ENCODE results near the gene MGAT5. TPM values are rescaled to one million over a fixed set of nuclear protein-coding genes. Genes with fewer than 3 reads are reported as not detected.

MGAT5 gene
- total RNA-seq, 1 experiment from 2014 or later: 22.1 TPM

DNA sequence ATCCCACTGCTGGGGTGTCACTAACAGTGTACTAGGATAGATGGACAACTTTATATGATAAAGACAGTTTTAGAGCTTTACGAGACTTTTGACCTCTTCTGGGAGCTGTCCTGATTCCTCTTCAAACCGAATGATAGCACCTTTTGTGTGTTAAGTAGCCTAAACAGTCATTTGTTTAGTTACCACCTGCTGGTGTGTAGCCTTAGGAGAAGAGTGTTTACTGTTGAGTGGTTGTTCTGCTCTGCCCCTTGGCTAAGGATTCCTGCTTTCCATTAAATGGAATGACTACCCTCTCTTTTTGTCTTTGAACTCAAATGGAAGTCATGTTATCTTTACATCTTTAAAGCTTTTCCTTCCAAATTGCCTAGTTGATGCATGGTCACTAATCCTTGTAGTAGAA lies 28.0 kb upstream of the MGAT5 start:
- Mint-ChIP-seq H3K27me3 (ENCODE audit: insufficient read depth, unreplicated experiment) (no peaks in the 10 kb centered on the region), H3K27ac (ENCODE audit: unreplicated experiment) (no peak overlapping the region), H3K4me1 (ENCODE audit: low read depth, unreplicated experiment) (peaks cover 5% of the 10 kb centered on the region), H3K36me3 (ENCODE audit: insufficient read depth, unreplicated experiment) (no peaks in the 10 kb centered on the region), H3K4me3 (ENCODE audit: unreplicated experiment) (no peak overlapping the region), H3K9me3 (ENCODE audit: unreplicated experiment) (peaks cover 11% of the 10 kb centered on the region)
- DNase-seq: no peak
- Histone ChIP-seq H3K36me3 (ENCODE audit: control insufficient read depth, insufficient read depth, low read length) (no peaks in the 10 kb centered on the region), H3K4me1 (no peaks in the 10 kb centered on the region), H3K27me3 (replicated peaks; ENCODE audit: control insufficient read depth, insufficient read depth, low read length) (no peaks in the 10 kb centered on the region), H3K9me3 (peaks cover 16% of the 10 kb centered on the region), H3K4me3 (ENCODE audit: low read depth, low read length) (no peak overlapping the region)
- intact Hi-C loops (cut with micrococcal nuclease; ENCODE audit: unreplicated experiment): no loop called here
- TF ChIP-seq, protein P1, sequence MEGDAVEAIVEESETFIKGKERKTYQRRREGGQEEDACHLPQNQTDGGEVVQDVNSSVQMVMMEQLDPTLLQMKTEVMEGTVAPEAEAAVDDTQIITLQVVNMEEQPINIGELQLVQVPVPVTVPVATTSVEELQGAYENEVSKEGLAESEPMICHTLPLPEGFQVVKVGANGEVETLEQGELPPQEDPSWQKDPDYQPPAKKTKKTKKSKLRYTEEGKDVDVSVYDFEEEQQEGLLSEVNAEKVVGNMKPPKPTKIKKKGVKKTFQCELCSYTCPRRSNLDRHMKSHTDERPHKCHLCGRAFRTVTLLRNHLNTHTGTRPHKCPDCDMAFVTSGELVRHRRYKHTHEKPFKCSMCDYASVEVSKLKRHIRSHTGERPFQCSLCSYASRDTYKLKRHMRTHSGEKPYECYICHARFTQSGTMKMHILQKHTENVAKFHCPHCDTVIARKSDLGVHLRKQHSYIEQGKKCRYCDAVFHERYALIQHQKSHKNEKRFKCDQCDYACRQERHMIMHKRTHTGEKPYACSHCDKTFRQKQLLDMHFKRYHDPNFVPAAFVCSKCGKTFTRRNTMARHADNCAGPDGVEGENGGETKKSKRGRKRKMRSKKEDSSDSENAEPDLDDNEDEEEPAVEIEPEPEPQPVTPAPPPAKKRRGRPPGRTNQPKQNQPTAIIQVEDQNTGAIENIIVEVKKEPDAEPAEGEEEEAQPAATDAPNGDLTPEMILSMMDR (IDR thresholded peaks at IDR 0.05; ENCODE audit: insufficient read depth in 1 of 2, low read depth in 1 of 2, low read length in 1 of 2, severe bottlenecking in 1 of 2, unreplicated experiment in 1 of 2): no peak
- POLR2A ChIA-PET: no interaction called here
- CTCF ChIA-PET: no interaction called here
- no TSS peak for BruUV-seq (replicated peaks)

DNA sequence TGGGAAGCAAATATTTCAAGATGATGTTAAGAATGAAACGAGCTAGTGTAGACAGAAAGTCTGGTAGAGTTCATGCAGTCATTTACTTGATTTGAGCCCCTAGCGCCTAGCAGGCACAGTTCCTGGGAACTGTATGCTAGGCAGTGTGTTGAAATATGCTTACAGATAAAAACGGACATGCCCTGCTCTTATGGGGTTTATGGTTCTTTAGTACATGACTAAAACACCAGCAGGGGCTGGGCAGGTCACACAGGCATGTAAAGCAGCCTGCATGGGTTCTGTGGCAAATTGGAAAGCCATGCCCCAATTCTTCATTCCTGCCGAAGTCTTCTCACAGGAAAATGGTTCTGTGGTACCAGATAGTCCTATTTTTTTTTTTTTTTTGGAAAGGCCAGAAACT lies 27.3 kb upstream of the MGAT5 start:
- Mint-ChIP-seq H3K4me3 (ENCODE audit: unreplicated experiment) (no peak overlapping the region), H3K9me3 (ENCODE audit: unreplicated experiment) (peaks cover 11% of the 10 kb centered on the region), H3K27ac (ENCODE audit: unreplicated experiment) (no peak overlapping the region), H3K36me3 (ENCODE audit: insufficient read depth, unreplicated experiment) (no peaks in the 10 kb centered on the region), H3K4me1 (ENCODE audit: low read depth, unreplicated experiment) (no peaks in the 10 kb centered on the region), H3K27me3 (ENCODE audit: insufficient read depth, unreplicated experiment) (no peaks in the 10 kb centered on the region)
- peaks cover 16% of the 10 kb centered on the region for H3K9me3 ChIP-seq
- no peak overlapping the region for H3K4me3 ChIP-seq (ENCODE audit: low read depth, low read length)
- BruUV-seq (replicated peaks): no TSS peak
- ChIA-PET CTCF (no interaction called here), POLR2A (no interaction called here)
- no peak for DNase-seq
- H3K36me3 ChIP-seq (ENCODE audit: control insufficient read depth, insufficient read depth, low read length): no peaks in the 10 kb centered on the region
- intact Hi-C loops (cut with micrococcal nuclease; ENCODE audit: unreplicated experiment): no loop called here
- H3K4me1 ChIP-seq: no peaks in the 10 kb centered on the region
- TF ChIP-seq, protein P1 (IDR thresholded peaks at IDR 0.05; ENCODE audit: insufficient read depth in 1 of 2, low read depth in 1 of 2, low read length in 1 of 2, severe bottlenecking in 1 of 2, unreplicated experiment in 1 of 2): no peak
- H3K27me3 ChIP-seq (replicated peaks; ENCODE audit: control insufficient read depth, insufficient read depth, low read length): no peaks in the 10 kb centered on the region

DNA sequence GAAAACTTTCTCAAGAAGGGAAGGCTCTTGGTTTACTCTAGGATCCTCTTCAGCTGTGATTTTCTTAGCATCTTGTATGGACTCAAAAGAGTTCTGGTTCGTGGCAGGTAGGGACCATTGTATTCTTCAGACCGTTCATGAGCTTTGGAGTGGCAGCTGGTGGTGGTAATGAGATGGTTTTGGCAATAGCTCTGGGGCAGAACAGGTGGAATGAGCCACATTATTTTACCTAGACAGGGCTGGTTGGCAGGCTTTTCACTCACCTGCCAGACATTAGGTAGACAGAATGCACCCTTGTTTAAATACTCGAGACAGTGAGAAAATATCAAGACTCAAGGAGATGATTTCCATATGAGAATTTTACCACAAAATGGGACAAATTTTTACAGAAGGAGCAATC lies 26.2 kb upstream of the MGAT5 start:
- H3K9me3 Mint-ChIP-seq (ENCODE audit: unreplicated experiment): peaks cover 11% of the 10 kb centered on the region
- TF ChIP-seq, protein P1 (IDR thresholded peaks at IDR 0.05; ENCODE audit: insufficient read depth in 1 of 2, low read depth in 1 of 2, low read length in 1 of 2, severe bottlenecking in 1 of 2, unreplicated experiment in 1 of 2): no peak
- BruUV-seq (replicated peaks): no TSS peak
- ChIA-PET POLR2A (no interaction called here), CTCF (interaction anchor here (1.6 to 1.9 kb wide), 2 partner anchors 109 to 341 kb away, joined by 7 to 8 read pairs; no protein-coding TSS in a partner anchor)
- no peak for DNase-seq
- Histone ChIP-seq H3K9me3 (peaks cover 16% of the 10 kb centered on the region), H3K36me3 (ENCODE audit: control insufficient read depth, insufficient read depth, low read length) (no peaks in the 10 kb centered on the region), H3K4me1 (no peaks in the 10 kb centered on the region), H3K4me3 (ENCODE audit: low read depth, low read length) (no peak overlapping the region), H3K27me3 (replicated peaks; ENCODE audit: control insufficient read depth, insufficient read depth, low read length) (no peaks in the 10 kb centered on the region)
- no peaks in the 10 kb centered on the region for H3K4me1 Mint-ChIP-seq (ENCODE audit: low read depth, unreplicated experiment)
- no peaks in the 10 kb centered on the region for H3K27me3 Mint-ChIP-seq (ENCODE audit: insufficient read depth, unreplicated experiment)
- intact Hi-C loops (cut with micrococcal nuclease; ENCODE audit: unreplicated experiment): loop anchor here (1.0 kb wide), 2 partner anchors 18 to 109 kb away; no protein-coding TSS in a partner anchor
- no peak overlapping the region for H3K27ac Mint-ChIP-seq (ENCODE audit: unreplicated experiment)
- no peaks in the 10 kb centered on the region for H3K36me3 Mint-ChIP-seq (ENCODE audit: insufficient read depth, unreplicated experiment)
- H3K4me3 Mint-ChIP-seq (ENCODE audit: unreplicated experiment): no peak overlapping the region

Data from Caco-2 (cell line).